HK-2 (cell line): ENCODE results near the gene EXOC4.
"Not testable (repeated sequence)": the region's sequence is repeated elsewhere in the genome, so short reads cannot be mapped to it uniquely, and the experiment has no call there.

Experiments
- DNase-seq: peaks from one replicate; pipeline ENCODE4 v3.0.0-alpha.2; 2018; ENCODE audit not compliant: unreplicated experiment

EXOC4 gene

GRCh38 chr7:133315332-133316040 is 62.6 kb downstream of the EXOC4 start:
- no peak for DNase-seq

GRCh38 chr7:133319842-133320241 is 67.0 kb downstream of the EXOC4 start:
- DNase-seq, result no peak

DNA sequence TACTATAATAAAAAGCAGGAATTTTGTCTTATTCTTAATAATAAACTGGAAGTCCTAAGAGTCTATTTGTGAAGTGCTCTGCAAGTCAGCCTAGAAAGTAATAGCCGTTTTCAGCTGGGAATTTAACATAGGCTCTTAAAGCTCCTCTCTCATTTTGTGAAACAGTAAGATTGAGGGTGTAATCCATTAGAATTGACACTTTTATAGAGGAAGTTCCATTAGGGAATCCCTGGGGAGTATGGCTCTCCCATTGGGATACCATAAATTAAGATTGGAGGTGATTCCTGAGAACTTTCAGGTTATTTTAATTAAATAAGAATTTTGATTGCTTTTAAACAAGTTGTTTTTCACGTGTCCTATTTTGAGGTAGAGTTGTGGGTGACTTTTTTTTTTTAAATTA is 68.0 kb downstream of the EXOC4 start:
- no peak for DNase-seq

- DNase-seq, result not testable (repeated sequence)
Observed at GRCh38 chr7:133321366-133321765, 68.5 kb downstream of the EXOC4 start.

DNA sequence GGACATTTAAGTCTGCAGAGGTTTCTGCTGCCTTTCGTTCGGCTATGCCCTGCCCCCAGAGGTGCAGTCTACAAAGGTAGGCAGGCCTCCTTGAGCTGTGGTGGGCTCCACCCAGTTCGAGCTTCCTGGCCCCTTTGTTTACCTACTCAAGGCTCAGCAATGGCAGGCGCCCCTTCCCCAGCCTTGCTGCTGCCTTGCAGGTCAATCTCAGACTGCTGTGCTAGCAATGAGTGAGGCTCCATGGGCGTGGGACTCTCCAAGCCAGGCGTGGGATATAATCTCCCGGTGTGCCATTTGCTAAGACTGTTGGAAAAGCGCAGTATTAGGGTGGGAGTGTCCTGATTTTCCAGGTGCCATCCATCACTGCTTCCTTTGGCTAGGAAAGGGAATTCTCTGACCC is 73.9 kb downstream of the EXOC4 start:
- DNase-seq, result not testable (repeated sequence)

DNA sequence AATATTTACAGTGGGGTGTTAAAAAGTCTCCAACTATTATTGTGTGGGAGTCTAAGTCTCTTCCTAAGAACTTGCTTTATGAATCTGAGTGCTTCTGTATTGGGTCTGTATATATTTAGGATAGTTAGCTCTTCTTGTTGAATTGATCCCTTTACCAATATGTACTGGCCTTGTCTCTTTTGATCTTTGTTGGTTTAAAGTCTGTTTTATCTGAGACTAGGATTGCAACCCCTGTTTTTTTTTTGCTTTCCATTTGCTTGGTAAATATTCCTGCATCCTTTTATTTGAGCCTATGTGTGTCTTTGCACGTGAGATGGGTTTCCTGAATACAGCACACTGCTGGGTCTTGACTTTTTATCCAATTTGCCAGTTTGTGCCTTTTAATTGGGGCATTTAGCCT is 75.1 kb downstream of the EXOC4 start:
- not testable (repeated sequence) for DNase-seq

GRCh38 chr7:133330085-133330484 is 77.2 kb downstream of the EXOC4 start:
- no peak for DNase-seq

DNA sequence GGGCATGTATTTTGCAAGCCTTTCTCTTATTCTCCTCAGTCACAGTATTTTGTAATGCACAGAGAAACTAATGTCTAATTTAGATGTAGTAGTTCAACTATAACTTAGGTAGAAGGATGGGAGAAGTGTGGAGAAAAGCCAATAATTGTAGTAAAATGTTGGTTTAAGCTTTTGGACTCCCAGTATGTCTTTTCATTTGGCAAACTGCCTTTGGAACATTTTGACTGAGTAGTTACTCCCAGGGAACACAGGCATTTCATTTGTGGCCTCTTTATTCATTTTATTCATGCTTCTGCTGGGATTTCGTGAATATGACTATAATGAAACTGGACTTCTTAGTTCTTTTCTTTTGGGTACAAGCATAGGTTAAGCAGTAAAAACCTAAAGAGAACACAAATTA is 79.0 kb downstream of the EXOC4 start:
- no peak for DNase-seq

- DNase-seq, result no peak
Observed at GRCh38 chr7:133339772-133340171, 86.9 kb downstream of the EXOC4 start.

DNA sequence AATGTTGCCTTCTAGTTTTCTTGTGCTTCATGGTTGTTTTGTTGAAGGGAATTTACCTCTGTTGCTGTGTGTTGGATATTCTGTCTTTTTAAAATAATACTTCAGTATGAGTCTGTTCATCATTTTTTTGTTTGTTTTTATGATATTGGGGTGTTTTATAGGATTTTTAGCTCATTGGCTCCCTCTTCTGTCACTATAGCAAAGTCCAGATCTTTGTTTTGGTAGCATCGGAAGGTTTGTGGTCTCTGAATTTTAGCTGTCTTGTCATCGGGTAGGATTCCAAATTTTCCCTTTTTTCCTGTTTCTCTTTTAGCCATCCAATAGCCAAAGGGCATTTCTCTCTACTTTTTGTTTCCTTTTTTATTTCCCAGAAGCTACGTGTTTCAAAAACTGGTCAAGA is 91.4 kb downstream of the EXOC4 start:
- DNase-seq, result no peak

GRCh38 chr7:133345690-133346421 is 93.0 kb downstream of the EXOC4 start:
- no peak for DNase-seq

DNA sequence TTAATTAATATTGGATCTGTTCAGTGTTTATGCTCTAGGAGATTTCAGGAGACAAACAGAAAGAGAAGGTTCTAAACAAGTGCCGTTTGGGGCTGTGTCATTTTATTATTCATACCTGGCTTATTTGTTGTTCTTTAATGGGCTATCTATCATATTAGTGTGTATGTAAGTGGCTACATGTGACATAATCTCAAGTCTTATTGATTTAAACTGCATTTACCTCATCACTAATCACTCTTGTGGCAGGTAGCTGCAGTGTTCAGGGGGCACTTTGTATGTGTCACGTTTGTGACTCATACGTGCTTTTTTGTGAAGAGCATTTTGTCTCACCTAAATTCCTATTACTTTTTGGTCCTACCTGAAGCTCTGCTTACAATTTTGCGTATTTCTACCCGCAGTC is 95.4 kb downstream of the EXOC4 start:
- no peak for DNase-seq

DNA sequence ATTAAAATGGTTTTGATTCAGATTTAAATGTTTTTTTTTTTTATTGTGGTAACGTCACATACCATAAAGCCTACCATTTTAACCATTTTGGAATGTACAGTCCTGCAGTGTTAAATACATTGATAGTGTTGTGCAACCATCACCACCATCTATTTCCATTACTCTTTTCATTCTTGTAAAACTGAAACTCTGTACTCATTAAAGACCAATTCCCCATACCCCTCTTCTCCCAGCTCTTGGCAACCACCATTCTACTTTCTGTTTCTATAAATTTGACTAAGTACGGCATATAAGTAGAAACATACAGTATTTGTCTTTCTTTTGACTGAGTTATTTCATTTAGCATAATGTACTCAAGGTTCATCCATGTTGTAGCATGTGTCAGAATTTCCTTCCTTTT is 96.2 kb downstream of the EXOC4 start:
- DNase-seq, result no peak

DNA sequence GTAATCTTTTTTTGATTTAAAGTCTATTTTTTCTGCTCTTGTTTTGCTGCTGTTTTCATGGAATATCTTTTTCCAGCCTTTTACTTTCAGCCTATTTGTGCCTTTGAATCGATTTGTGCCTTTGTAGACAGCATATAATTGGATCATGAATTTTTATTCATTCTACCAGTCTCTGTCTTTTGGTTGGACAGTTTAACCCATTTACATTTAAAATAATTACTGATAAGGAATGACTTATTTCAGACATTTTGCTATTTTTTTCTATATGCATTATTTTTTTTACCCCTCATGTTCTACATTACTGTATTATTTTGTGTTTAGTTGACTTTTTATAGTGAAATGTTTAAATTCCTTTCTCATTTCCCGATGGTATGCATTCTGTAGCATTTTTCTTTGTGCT is 99.6 kb downstream of the EXOC4 start:
- no peak for DNase-seq

GRCh38 chr7:133353775-133354174 is 100.9 kb downstream of the EXOC4 start:
- no peak for DNase-seq

- DNase-seq, result no peak
Observed at GRCh38 chr7:133354546-133355324, 101.9 kb downstream of the EXOC4 start.

- no peak for DNase-seq
Observed at GRCh38 chr7:133355325-133355708, 102.4 kb downstream of the EXOC4 start.

- DNase-seq, result no peak
Observed at GRCh38 chr7:133355822-133356221, 102.9 kb downstream of the EXOC4 start.

- DNase-seq, result no peak
Observed at GRCh38 chr7:133358708-133359107, 105.8 kb downstream of the EXOC4 start.

DNA sequence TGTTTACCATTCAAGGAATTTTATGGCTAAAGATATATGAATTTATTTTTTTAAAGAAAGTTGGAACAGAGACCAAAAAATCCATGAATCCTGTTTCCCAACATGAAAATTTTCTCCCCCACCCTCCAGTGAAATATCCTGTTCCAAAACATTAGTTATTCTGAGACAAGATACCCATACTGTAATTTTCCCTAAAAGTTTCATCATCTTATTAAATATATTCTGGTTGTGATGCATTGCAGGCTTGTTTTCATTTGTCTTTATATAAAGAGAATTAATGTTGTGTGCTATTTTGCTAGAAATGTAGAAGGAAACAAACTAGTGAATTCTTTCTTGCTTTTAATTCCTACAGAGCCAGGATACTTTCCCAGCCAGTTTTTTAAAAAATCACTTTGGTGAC is 106.6 kb downstream of the EXOC4 start:
- DNase-seq, result no peak

GRCh38 chr7:133360201-133360600 is 107.3 kb downstream of the EXOC4 start:
- no peak for DNase-seq

- no peak for DNase-seq
Observed at GRCh38 chr7:133361806-133362205, 108.9 kb downstream of the EXOC4 start.
